GM21423 (cell line): ENCODE measurements around the gene ABCC12.

Experiments
- ATAC-seq: cut with Tn5 transposase; IDR thresholded peaks from one replicate; pipeline ENCODE4 v1.9.1; 2021; ENCODE audit warnings: mild to moderate bottlenecking, moderate library complexity; ENCODE audit not compliant: unreplicated experiment

Gene ABCC12

DNA sequence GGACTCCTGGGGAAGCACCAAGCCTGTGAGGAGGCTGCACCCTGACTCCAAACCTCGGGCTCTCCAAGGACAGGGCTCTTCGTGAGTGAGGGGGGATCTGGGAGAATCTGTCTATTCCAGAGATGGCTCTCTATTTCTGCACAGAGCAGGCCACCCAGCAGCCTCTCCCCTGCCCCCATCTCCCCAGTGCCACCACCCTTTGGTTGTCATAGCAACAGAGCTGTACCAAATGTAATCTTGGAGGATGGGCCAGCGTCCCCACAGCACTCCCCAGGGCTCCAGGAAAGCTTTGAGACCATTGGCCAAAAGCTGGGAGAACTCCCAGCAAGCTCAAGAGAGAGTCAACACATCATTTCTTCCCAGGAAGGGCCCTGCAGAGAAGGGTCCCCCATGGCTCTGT is 49.3 kb downstream of the ABCC12 start:
- no peak for ATAC-seq
